GM21515 (cell line): Measurements from ENCODE around the gene RNF150.

Experiments used
- ATAC-seq: cut with Tn5 transposase; IDR thresholded peaks from one replicate; pipeline ENCODE4 v1.9.1; 2021; ENCODE audit not compliant: unreplicated experiment

RNF150 gene

DNA sequence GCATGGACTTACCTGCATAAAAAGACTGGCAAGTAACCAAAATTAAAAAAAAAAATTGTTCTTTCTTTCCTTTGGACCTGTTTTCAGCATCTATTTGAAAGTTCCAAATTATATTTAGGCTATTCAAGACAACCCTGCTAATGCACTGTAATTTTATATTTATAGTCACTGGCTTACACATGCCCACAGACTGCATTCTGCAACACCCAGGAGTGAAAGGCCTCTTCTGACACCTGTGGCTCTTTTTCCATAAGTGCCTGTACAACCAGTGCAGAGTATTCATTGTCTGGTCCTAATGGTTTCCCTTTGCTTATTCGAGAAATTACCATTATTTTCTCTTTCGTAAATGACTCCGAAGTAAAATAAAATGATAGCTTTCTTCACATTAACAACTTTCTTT, 143.3 kb downstream of the RNF150 start:
- ATAC-seq: no peak

DNA sequence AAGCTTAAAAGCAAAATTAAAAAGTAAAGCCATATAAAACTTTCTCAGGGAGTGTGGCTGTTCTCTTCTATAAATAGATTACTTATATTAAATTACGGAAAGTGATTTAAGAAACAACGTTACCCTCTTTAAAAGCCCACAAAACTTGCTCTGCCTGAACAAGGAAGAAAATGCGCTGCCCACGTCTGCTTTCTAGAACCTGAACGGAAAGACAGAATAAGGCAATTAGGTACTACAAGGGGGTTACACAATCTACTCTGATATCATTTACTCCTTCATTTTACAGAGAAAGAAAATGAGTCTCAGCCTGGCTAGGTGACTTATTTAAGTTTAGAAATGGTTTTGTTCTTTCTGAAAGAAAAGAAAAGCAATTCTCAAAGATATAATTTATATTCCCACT, 147.2 kb downstream of the RNF150 start:
- no peak for ATAC-seq

DNA sequence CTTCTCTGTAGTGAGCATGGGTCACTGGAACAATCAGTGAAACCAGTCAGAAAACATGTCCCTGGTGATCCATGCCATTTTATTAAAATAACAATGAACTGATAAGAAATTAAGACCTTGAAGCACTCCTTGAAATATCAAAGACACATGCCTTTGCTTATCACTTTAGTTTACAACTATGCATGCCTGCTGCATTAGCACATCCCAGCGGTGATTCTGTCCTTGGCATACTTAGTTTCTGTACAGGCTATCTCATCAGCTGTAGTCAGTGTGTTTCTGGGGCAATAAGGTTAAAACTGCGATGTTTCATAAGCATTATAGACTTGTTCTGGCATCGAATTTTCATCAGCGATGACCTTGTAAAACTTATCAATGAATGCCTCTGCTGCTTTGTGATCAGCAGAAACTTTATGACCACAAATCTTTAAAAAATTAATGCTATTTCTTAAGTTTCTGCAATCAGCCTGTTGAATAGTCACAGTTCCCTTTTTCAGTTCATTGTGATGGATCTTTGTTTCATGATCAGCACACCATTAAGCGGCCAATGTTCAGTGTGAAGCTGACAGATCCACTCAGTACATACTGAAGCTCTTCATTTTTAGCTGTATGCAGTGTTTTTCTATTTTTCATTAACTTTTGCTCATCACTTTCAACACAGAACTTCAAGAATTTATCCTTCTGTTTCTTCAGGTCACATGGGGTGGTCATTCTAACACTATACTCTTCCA, 150.5 kb downstream of the RNF150 start:
- no peak for ATAC-seq

DNA sequence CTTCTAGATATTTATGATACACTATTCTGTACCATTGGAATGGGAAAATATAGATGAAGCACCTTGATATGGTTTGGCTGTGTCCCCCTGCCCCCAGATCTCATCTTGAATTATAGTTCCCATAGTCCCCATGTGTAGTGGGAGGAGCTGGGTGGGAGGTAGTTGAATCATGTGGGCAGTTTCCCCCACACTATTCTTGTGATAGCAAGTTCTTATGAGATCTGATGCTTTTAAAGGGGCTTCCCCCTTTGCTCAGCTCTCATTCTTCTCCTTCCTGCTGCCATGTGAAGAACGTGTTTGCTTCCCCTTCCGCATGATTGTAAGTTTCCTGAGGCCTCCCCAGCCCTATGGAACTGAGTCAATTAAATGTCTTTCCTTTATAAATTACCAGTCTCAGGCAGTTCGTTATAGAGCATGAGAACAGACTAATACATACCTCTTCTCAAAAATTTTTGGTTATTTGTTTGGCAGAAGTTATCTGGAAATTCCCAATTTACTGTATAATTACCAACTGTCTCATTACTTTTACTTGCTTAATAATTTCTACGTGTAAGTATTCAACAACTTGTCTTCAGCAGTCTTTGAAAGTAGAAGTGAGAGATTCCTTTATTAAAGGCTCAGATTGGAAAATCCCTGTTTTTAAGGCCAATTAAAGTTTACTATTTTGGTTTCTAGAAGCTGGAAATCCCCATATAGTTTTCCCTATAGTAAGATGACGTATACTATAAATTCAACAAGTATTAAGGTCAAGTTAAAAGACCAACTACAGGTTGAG, 152.7 kb downstream of the RNF150 start:
- ATAC-seq: no peak

DNA sequence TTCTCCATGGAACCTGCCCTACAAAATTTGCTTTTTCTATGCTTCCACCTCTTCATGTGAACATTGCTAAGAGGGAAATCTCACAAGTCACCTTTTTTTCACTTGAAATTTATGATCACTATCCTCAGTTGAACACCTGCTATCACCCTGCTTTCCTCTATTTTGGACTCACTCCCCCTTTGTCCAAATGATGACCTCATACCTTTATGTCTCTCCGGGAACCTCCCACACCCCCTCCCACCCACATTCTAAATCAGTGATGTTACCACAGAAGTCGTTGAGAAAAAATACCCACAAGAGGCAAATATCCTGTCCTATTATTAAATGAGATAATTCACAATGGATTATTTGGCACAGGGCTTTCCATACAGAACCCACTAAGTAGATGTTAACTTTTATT, 156.5 kb downstream of the RNF150 start:
- ATAC-seq: no peak

DNA sequence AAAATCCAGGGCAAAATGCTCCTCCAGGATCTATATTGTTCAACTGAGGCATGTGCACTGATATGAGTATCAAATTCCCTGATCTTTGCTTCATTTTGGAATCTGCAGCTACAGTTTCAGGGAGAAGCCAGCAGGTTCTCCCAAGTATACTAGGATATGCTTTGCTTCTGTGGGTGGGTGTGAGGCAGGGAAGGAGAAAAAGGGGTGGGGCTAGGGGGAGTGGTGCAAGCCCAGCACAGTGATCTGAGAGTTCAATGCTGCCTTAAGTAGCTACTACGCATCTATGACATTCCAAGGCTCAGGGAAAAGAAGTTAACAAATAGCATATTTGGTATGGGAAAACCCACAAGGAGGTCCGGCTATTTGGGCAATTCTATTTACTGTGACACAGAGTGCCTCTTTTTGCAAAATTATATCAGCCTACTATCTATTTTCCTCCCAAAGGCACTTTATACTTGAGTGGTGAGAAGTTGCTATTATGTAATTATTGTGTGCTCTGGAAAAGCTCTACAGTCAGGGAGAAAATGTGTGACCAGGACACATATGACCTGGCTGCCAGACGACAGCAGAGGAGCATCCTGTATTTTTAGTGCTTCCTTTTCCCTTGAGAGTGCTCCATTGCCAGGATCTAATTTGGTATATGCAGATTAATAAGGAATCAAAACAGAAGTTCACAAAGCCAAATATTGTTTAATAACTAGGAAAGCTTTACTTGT, 162.0 kb downstream of the RNF150 start:
- ATAC-seq: no peak

DNA sequence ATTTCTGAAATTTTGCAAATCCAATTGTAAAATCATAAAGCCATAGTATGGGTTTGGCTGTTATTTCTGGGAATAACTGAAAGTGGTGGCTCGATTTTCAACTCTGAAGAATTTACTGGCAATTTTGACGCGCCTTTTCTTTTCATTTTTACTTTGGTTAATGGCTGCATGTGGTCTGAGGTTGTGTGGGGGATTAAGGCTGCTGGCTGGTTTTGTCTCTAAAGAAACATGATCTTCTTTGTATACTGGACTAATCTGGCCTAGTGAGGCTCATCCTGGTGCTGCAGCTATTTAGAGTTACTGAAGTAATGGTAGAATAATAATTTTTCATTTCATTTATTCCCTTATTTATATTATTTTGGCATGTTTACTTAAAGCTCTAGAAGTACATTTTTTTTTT, 164.0 kb downstream of the RNF150 start:
- no peak for ATAC-seq

DNA sequence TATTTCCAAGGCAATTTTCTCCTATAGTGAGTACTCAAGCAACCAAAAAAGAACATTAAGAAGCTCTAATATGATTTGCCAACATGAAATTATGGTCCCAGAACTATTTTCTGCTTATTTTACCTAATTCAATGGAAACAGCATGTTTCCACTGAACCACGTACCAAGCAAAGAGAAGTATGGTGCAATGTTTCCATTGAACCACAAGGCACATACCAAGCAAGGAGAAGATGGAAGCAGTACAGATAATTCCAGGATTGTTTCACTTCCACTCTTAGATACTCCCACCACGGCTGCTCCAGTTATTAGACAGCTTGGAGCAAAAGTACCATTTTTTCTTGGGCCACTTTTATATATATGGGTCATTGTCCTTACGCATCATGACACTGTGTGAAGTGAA, 164.9 kb downstream of the RNF150 start:
- ATAC-seq: no peak

DNA sequence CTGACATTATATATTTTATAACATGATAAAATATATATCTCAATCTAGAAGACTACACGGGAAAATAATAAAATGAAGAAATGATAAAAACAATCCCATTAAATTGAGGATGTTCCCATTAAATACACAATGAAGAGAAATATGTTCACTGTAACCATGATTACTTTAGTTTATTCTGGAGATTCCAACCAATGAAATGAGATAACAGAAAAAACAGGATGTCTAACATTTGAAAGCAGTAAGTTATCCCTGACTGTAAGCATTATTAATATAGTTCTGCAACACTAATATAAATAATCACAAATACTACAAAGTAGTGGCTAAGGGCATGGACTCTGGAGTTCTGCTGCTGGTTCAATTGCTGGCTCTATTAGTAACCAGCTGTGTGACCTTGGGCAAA, 169.4 kb downstream of the RNF150 start:
- no peak for ATAC-seq

DNA sequence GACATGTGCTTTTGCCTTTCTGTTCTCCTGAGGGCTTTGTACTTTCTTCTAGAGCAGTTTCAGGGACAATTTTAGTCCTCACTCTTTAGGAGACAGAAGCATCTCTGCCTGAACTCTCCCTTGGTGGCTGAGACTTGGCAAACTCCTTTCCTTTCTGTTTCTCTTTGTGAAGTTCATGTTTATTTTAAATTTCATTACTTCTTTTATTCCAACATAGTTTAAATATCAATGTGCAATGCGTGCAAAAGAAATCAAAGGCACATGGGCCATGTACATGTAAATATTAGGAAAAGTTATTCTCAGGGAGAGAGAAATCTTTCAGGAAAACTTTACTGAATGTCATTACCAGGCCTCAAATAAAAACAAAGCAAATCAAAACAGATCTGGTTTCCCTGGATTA, 177.6 kb downstream of the RNF150 start:
- ATAC-seq: no peak

DNA sequence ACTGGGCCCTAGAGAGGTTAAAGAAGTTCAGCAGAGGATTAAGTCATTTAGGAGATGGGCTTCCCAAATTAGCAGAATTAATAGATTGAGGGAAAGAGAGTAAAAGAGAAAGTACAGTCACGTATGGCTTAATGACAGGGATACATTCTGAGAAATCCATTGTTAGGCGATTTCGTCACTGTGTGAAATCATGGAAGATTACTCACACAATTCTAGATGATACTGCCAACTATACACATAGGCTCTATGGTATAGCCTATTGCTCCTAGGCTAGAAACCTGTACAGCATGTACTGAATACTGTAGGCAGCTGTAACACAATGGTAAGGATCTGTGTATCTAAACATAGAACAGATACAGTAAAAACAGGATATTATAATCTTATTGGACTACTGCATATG, 180.6 kb downstream of the RNF150 start:
- no peak for ATAC-seq

DNA sequence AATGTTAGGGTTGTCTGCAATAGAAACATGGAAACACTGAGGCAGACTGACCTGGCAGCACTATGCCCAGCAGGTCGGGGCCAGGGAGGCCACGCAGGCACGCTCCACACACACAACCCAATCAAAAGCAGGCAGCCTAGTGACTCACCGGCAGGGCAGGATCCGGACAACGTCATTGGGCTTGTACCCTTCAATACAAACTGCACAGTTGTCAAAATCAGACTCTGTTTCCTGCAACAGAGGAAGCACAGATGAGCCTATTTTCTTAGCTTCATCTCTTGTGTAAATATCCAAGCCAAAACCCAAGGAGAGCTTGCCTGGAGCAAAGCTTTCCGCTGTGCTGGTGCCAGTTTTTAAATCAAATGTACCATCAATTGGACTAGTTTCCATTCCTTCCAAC, 185.8 kb downstream of the RNF150 start:
- no peak for ATAC-seq

DNA sequence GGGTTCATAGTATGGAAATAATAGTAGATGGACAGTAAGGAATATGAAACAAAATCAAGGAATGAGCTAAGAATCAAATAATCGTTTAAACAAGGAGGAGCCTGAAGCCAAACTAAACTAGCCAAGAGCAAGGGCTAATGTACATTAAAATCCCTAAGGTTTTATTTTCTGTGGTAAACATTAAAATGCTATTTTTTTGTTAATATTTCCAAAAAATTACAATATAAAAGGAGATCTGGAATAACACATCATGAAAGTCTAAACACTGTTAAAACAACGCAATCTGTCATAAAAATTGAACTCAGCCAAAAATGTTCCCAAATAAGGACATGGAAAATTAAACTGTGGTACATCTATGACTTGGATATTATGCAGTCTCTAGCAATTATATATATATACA, 188.2 kb downstream of the RNF150 start:
- no peak for ATAC-seq

DNA sequence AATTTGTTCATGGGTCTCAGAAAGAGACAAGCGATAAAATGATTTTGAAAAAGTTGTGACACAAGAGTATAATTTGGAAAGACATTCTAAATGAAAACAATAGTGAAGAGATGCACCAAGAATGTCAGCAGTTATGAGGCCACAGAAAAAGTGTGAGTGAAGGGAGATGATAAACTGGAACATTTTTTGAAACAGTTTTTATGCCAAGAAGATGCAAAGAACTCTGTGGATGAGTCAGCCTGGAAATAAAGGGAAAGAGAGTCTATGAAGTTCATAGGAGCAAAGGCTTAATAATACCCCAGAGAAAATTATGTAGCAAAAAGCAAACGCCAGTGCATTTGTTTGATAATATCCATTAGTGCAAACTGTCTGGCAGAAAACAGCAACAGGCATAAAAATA, 188.7 kb downstream of the RNF150 start:
- ATAC-seq: no peak

DNA sequence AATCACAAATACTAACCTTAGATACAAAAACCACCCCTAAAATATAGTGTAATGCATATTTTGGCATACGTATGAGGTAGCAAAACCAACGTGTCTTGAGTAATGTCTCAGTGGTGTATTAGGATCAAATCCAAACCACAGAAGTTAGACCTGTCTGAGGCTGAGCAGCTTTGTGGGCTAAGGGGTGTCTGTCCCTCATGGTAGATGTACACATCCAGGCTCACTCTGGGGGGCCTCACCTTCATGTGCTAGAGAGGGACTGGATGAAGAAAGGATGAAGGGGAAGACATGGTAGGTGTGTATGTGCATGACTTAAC, 189.1 kb downstream of the RNF150 start:
- ATAC-seq: no peak

DNA sequence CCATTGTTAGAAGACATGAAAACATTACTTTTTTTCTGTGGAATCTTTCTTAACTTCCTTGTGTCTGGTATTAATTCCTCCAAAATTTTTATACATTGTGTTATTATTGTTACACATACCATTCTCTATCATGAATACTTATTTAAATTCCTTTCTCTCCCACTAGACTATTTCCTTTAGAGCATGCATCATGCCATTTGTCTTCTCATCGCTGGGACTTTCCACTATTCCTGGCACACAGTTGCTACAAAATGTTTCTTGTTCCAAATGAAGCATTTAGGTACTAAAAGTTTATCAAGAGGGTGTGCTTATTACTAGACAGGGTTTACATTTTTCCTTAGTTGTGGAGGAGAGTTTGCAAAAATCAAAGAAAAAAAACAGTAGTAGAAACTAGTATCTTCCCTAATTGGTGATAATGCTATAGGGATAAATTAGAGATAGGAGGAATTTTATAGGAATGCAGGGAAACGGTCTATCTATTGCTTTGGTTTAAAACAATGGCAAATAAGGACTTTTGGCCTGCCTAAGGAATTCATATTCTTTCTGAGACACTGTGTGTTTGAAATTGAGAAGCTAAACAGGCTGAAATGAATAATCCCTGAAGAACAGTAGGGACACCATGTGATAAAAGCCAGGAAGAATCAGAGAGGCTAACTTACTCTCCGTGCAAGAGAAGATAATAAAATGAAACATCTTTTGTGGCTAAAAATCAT, 189.6 kb downstream of the RNF150 start:
- no peak for ATAC-seq

DNA sequence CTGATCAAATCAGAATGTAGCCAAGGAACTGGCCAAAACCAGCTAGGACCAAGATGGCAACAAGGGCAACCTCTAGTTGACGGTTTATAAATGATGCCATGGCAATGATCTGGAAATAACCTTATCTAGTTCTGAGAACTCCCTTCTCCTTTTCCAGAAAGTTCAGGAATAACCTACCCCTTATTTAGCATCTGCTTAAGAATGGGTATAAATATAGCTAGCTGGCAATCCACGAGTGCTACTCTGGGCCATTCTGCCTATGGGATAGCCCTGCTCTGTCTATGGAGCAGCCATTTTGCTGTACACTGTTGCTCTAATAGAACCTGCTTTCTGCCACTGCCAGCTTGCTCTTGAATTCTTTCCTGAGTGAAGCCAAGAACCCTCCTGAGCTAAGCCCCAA, 192.7 kb downstream of the RNF150 start:
- ATAC-seq: no peak

DNA sequence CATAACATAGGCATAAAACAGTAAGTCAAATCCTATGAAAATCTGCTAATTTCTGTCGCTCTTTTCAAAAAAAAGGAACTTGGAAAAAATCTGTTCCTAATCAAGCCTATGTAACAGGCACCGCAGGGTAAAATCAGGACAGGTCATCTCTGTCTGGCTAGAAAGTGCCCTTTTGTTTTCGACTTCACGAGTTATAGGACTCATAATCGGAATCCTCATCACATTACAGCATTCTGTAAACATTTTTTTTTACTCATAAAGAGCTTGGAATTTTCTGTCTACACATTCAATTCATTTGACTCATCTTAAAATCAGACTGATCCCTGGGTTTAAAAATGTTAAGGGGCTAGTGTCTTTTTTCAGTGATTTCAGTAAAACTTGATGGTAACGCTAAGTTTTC, 195.4 kb downstream of the RNF150 start:
- ATAC-seq: no peak

DNA sequence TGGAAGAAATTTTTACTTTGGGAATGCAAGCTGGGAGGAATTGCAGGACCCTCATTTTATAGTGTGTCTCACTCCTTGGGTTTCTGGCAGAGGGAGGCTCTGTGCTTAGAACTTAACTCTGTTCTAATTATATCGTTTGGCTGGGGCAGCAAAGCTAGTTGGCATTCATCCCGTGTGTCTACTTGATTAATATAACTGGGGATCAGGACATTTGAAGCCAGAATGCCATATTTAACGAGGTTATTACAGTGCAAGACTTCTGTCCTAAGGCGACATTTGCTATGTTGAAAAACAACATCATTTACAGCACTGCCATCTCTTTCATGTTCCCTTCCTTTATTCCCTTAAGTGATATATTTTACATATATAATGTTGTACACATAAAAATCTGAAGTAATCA, 198.0 kb downstream of the RNF150 start:
- ATAC-seq: no peak

DNA sequence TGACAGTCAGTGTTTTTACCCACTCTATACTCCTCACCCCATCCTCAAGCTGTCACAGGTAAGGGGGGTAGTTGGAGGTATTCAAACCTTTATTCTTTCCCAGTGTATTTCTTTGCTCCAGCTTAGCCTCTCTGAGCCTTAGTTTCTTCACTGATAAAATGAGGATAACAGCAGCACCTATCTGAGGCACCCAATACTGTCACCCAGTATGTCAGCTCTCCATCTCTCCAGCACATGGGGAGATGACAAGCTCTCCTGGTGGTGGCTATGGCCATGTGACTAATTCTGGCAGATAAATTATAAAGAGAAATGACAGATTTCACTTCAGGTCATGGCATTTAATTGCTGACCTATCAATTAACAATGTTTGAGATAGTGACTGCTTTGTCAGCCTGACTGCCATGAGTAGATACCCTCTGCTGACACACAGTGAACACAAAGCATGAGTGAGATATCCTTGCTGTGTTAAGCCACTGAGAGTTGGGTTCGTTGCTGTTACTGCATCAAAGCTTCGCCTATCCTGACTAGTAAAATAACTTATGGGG, 200.7 kb downstream of the RNF150 start:
- ATAC-seq: no peak

DNA sequence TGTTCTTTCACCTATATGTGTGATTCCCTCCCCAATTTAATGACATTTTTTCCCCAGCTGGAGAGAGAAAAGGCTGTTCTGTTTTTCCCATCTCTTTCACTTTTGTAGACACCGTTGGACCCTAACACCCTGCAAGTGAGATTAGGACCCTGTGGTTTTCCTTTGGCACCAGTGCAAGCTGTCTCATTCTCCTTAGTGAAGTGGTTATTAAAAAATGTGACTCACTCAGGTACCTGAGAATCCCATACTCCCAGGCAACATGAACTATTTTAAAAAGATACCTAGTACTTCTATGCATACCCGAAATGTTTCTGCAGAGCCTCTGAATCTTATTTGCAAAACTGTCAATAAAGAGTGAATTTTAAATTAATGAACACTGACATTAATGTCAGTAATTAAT, 201.4 kb downstream of the RNF150 start:
- ATAC-seq: no peak
